Activated CD8-positive, alpha-beta memory T cell treated with anti-CD3 and anti-CD28 coated beads for 24 hours (primary cell): ENCODE results near the gene NPB.

Experiments used
- DNase-seq: peaks from one replicate; pipeline ENCODE4 v3.0.0-alpha.2; 2020

NPB gene

DNA sequence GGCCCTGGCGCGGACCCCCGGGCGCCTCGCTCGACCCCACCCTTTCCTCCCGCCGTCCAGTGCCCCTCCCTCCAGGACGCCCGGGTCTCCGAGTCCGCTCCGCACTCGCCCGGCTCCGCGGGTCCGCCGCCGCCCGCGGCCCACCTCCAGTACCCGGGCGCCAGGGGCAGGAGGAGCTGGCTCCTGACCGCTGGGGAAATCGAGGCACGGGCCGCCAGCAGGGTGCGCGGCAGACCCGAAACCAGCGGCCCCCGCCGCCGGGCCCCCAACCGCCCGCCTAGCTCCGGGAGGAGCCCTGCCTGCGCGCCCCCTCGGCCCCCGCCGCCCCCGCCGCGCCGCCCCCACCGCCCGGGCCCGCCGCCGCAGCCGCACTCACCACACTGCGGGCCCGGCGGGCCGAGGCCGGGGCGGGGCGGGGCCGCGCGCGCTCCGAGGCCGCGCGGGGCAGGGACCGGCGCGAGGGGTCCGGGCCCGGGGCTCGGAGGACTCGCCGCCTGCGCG, 25.2 kb downstream of the NPB start:
- no peak for DNase-seq

DNA sequence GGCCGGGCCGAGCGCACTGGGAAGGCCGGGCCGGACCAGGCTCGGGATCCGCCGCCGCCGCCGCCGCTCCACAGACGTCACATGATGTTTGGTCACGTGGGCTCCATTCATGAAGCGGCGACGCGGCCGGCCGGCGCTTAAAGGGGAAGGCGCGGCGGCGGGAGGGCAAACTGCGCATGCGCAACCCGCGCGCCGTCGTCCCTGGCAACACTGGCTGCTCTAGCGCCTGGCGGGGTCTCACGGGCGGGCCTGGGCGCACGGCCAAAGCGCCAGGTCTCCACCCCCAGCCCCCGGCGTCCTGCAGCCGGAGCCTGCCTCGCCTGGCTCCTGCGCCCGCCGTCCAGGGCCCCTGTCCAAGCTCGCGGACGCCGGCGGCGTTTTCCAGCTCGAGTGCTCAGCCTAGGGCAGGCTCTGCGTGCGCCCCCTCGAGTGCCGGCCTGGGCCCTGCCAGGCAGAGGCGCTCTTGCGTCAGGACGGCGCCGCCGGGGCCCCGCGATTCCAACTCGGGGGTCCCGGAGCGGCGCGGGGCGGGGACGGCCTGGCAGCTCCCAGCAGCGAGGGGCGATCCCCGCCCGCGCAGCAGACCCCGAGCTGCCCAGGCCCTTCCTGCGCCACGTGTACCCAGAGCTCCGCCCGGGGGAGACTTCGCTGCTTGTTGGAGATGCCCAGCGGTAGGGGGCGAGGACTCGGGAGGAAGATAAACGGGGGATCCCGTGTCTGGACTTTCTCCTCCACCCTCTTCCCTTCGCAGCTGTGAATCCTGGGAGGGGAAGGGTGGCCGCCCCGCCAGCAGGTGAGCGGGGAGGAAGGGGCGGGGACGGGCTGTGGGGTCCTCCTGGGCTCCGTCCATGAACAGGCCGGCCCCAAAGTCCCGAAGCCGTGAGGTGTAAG, 25.9 kb downstream of the NPB start, which contains the start of gene MAFG:
TSS of gene MAFG (minus strand) at position 83 of the 891 bp plus-strand sequence. CDS start 4,550 bp downstream, outside the sequence.
- peak; percentile 96 for DNase-seq

DNA sequence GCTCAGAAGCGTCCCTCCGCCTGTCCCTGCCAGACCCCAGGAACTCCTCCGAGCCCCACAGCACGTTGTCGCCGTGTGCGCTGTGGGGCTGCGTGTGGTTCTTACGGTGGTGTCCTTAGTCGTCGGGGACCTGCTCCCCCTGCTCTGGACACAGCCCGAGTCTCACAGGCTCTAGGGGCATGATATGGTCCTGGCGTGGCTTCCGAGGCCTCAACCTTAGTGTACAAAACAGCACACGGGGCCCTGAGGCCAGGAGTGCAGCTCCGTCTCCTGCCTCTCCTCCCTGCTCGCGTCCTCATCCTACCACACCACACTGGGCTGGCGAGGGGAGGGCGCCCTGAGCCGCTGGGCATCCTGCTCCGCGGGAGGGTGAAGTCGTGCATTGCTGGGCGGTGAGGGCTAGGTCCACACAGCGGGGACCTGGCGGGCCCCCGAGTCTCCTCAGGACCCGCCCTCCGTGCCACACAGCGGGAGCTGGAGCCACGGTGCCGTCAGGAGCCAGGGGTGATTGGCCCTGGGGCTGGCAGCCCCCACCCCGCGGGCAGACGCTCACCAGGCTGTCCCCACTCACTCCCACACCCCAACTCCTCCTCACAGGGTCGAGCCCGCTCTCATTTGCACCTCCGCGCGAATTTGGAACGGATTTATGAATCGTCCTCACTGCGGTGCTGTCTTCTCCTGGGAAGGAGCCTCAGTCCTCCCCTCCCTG, 26.7 kb downstream of the NPB start:
- DNase-seq = peak; percentile 70

DNA sequence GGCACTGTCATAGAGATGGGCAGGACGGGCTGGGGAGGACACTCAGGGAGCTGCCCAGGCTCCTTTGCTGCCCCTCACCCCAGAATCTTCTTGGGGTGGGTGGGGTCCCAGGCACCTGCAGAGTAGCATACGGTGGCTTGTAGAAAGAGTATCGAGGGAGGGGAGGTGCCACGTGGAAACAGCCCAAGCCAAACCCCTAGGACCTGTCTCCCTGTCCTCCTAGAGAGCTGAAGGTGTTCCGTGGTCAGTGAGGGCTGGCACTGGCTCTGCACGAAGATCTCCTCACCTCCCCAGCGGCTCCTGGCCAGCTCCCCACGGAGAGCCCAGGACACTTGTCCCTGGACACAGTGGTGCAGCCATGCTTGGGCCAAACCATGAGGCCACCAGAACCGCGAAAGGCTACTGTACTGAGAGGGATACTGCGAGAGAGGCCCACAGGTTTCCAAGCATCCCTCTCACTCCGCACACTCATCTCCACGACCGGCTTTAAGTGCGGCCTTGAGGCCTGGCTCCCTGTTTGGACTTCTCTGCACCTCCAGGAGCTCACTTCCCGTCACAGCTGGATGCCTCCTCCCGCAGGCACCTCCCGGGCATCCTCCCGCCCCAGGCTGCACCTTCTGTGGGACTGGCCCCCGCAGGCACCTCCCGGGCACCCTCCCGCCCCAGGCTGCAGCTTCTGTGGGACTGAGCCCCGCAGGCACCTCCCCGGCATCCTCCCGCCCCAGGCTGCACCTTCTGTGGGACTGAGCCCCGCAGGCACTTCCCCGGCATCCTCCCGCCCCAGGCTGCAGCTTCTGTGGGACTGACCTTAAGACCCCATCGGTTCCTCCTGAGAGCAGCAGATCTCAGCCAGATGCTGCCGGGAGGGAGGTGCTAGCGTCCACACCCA, 27.5 kb downstream of the NPB start:
- no peak for DNase-seq

DNA sequence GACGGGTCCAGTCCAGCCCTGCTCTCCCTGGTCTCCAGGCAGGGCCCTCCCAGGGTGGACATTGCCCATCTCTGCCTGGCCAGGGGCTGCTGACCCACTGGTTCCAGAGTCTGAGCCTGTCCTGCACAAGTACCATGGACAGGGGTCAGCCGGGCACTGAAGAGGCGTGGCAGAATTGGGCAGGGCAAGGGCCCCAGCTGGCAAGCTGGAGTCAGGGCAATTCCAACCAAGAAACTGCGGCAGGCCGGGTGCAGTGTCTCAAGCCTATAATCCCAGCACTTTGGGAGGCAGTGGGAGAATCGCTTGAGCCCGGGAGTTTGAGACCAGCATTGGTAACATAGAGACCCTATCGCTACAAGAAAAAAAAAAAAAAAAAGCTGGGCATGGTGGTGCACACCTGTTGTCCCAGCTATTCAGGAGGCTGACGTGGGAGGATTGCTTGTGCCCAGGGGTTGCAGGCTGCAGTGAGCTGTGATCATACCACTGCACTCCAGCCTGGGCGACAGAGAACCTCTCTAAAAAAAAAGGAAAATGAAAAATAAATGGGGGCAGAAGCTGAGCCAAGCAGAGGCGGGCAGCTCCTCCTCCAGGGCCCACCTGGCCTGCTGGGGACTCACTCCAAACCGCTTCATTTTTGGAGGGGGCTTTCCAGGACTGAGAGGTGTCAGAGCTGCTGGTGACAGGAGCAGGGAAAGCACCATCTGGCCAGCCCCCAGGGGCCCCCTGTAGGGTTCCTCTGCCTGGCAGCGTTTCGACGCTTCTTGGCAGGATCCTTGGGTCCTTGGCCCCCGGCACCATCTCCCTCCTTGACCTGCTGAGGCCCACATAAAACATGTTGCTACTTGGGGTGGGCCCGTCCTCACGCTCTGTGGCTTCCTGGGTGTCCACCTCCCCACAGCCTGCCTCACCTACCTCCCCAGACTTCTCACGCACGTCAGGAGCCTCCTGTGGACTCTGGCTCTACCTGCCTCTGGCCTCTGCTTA, 28.4 kb downstream of the NPB start:
- no peak for DNase-seq

- DNase-seq = no peak
These were observed 29.1 kb downstream of the NPB start for GRCh38 chr17:81931189-81931556.

DNA sequence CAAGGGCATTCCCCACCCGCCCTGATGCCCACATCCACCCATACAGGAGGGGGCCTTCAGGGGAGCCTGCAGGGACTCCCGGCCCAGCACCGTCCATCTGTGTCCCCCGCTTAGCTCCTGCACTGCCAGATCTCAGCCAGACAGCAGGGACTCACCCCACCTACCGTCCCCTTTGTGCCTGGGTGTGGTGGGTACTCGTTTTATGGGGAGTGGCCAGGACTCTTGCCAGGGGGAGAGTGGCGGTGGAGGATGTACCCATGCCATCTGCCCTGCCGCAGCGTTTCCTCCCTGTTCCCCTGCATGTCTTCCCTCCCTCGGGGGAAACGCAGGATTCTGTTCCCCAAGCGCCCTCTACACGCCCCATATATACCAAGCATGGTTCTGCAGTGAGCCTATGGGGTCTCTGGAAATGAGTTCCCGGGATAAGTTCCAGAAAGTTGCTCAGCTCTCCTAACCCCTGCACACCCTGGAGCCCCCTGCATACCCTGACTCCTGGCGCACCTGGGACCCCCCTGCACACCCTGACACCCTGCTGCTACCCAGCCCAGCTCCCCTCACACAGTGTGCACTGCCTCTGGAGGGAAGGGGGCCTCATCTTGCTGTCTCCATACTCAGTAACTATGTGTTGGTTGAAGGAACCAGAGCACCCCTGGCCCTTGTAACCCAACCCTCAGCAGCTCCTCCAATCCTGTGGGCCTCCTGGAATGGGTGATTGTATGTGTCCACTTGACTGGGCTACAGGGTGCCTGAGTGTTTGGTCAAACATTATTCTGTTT, 29.7 kb downstream of the NPB start:
- no peak for DNase-seq

- no peak for DNase-seq
These were observed 30.4 kb downstream of the NPB start for GRCh38 chr17:81932333-81932983.

DNA sequence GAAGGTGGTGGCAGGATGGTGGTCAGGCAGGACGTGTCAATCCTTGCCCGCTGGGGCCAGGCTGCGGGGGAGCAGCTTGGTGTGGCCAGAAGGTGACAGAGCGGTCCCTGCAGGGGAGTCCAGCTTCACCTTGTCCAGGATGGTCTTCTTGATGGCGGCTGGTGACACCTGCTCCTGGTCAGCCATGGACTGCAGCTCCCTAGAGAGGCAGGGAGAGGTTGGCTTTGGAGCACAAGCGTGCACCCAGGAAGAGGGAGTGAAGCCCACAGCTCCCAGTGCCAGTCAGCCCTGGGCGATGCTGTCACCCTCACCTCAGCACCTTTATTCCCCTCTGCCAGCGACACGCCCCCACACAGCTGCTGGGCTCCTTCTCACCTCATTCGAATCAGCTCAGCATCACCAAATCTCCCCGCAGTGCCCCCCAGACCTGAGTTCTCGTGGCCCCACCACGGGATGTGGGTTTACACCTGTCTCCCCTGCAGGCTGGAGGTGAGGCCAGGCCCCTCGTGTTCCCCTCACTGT, 31.2 kb downstream of the NPB start:
- no peak for DNase-seq

DNA sequence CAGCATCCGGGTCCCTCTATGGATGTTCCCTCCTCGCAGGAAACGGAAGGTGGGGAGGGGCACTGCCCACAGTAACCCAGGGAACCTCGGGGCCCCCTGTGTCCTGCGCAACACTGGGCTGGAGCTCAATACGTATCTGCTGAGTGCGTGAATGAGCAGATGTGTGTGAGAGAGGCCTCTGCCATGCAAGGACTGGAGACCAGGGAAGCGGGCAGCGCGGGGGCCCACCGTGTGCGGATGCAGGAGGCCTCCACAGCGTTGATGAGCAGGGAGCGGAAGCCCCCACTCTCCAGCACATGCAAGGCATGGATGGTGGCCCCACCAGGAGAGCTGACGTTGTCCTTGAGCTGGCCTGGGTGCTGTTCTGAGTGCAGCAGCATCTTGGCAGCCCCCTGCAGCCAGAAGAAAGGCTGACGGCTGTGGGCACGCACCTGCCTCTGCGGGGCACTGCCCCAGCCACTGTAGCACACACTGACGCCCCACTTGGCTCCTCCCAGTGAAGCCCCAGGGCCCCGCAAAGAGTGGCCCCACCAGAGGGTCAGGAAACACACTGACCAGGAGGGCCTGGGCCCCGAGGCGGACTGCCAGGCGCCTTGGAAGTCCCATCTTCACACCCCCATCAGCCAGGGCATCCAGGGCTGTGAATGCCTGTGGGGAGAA, 32.2 kb downstream of the NPB start:
- no peak for DNase-seq

- DNase-seq = no peak
These were observed 33.0 kb downstream of the NPB start for GRCh38 chr17:81934850-81935708.

GRCh38 chr17:81935709-81936084, 33.7 kb downstream of the NPB start:
- DNase-seq = no peak

- no peak for DNase-seq
These were observed 37.2 kb downstream of the NPB start for GRCh38 chr17:81939218-81939617.

- peak; percentile 55 for DNase-seq
These were observed 37.9 kb downstream of the NPB start for GRCh38 chr17:81939881-81940385.

DNA sequence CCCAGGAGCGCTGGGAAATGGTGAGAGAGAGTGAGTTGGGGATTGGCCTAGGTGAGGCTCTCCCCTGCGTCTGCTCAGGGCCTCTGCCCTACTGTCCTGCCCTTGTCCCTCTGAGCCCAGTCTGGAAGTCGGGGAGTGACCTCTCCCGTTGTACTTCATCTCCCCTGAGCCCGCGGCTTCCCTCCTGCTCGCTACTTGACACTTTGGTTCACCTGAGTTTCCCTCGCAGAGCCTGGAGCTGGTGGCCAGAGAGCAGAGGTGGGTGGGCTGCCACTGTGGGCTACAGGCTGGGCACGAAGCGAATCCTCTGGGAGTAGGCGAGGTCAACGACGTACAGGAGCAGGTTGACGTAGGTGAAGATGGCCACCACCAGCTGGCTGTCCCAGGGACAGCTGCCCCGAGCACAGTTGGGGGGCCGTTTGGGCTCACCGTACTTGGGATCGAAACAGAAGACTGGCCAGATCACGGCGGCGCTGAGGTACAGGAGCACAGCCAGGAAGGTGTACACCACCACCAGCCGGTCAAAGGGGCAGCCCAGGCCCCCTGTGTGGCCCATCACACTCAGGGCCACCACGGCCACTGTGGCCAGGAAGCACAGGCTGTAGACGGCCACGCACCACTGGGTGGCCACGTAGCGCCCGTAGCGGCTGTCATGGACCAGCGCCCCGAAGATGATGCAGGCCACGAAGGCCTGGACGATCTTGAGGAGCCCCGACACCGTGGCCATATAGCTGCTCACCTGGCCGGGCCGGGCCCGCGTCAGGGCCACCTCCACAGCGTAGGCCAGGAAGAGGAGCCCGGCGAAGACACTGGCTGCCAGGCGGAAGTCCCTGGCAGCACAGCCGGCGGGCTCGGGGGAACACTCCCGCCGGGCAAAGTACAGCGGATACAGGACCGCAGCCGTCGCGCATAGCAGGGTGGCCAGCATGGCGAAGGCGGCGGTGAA, 38.8 kb downstream of the NPB start:
- DNase-seq = peak; percentile 54

GRCh38 chr17:81941484-81942166, 39.6 kb downstream of the NPB start:
- DNase-seq = peak; percentile 52
